ENCODE data around the gene TH.
A peak's percentile ranks its signal among the peaks of the same experiment; 100 is the strongest.

The TH gene

GRCh38 chr11:2158966-2159365 is 12.6 kb downstream of the TH start:
- no peak for DNase-seq
- Mint-ChIP-seq H3K27me3 (peaks cover 8% of the 10 kb centered on the region), H3K4me1 (no peaks in the 10 kb centered on the region), H3K4me3 (no peak overlapping the region), H3K36me3 (no peaks in the 10 kb centered on the region), H3K27ac (no peak overlapping the region), H3K9me3 (no peaks in the 10 kb centered on the region)
- CTCF ChIA-PET: interaction anchor here (13.4 kb wide), 1 partner anchor 122 kb away, joined by 333 read pairs; no protein-coding TSS in a partner anchor

- no peaks in the 10 kb centered on the region for H3K4me1 Mint-ChIP-seq
- no peak overlapping the region for H3K4me3 Mint-ChIP-seq
- no peak for DNase-seq
- H3K27me3 Mint-ChIP-seq: peaks cover 9% of the 10 kb centered on the region
- H3K9me3 Mint-ChIP-seq: no peaks in the 10 kb centered on the region
- no peaks in the 10 kb centered on the region for H3K36me3 Mint-ChIP-seq
- H3K27ac Mint-ChIP-seq: no peak overlapping the region
- CTCF ChIA-PET: interaction anchor here (1.2 to 13.4 kb wide), 2 partner anchors 122 to 128 kb away, joined by 3 to 333 read pairs; no protein-coding TSS in a partner anchor
These were observed 13.3 kb downstream of the TH start for GRCh38 chr11:2158296-2158737.

- no peak for DNase-seq
- H3K36me3 Mint-ChIP-seq: no peaks in the 10 kb centered on the region
- no peaks in the 10 kb centered on the region for H3K9me3 Mint-ChIP-seq
- H3K27me3 Mint-ChIP-seq: peaks cover 16% of the 10 kb centered on the region
- CTCF ChIA-PET: interaction anchor here (0.9 to 13.4 kb wide), 6 partner anchors 9 to 505 kb away, joined by 3 to 333 read pairs (median 4); no protein-coding TSS in a partner anchor
- H3K4me1 Mint-ChIP-seq: no peaks in the 10 kb centered on the region
- H3K27ac Mint-ChIP-seq: no peak overlapping the region
- no peak overlapping the region for H3K4me3 Mint-ChIP-seq
These were observed 14.1 kb downstream of the TH start for GRCh38 chr11:2157294-2158040.

- Mint-ChIP-seq H3K27me3 (peaks cover 18% of the 10 kb centered on the region), H3K4me3 (no peak overlapping the region), H3K36me3 (no peaks in the 10 kb centered on the region), H3K27ac (no peak overlapping the region), H3K9me3 (no peaks in the 10 kb centered on the region), H3K4me1 (peaks cover 3% of the 10 kb centered on the region)
- CTCF ChIA-PET: interaction anchor here (0.9 to 13.4 kb wide), 10 partner anchors 10 to 504 kb away, joined by 3 to 333 read pairs (median 3); no protein-coding TSS in a partner anchor
- DNase-seq: peak; percentile 75
These were observed 15.0 kb downstream of the TH start for GRCh38 chr11:2156416-2157182.

GRCh38 chr11:2155511-2155910 is 16.1 kb downstream of the TH start:
- Mint-ChIP-seq H3K36me3 (no peaks in the 10 kb centered on the region), H3K9me3 (no peaks in the 10 kb centered on the region), H3K27me3 (peaks cover 28% of the 10 kb centered on the region), H3K4me1 (peaks cover 6% of the 10 kb centered on the region), H3K27ac (no peak overlapping the region), H3K4me3 (no peak overlapping the region)
- DNase-seq: no peak
- CTCF ChIA-PET: interaction anchor here (1.0 to 13.4 kb wide), 5 partner anchors 14 to 462 kb away, joined by 3 to 333 read pairs (median 3); no protein-coding TSS in a partner anchor

- Mint-ChIP-seq H3K27me3 (peaks cover 31% of the 10 kb centered on the region), H3K4me1 (peaks cover 6% of the 10 kb centered on the region), H3K36me3 (no peaks in the 10 kb centered on the region), H3K4me3 (no peak overlapping the region), H3K27ac (no peak overlapping the region), H3K9me3 (no peaks in the 10 kb centered on the region)
- CTCF ChIA-PET: interaction anchor here (1.0 to 13.4 kb wide), 9 partner anchors 13 to 322 kb away, joined by 3 to 333 read pairs (median 3); no protein-coding TSS in a partner anchor
- no peak for DNase-seq
These were observed 16.7 kb downstream of the TH start for GRCh38 chr11:2154889-2155288.

- Mint-ChIP-seq H3K27me3 (peaks cover 38% of the 10 kb centered on the region), H3K4me1 (peaks cover 6% of the 10 kb centered on the region), H3K27ac (no peak overlapping the region), H3K4me3 (no peak overlapping the region), H3K9me3 (no peaks in the 10 kb centered on the region), H3K36me3 (no peaks in the 10 kb centered on the region)
- CTCF ChIA-PET: interaction anchor here (0.8 to 13.4 kb wide), 13 partner anchors 10 to 501 kb away, joined by 3 to 333 read pairs (median 3); no protein-coding TSS in a partner anchor
- DNase-seq: no peak
These were observed 17.4 kb downstream of the TH start for GRCh38 chr11:2154195-2154585.

GRCh38 chr11:2153581-2154194 is 17.9 kb downstream of the TH start:
- no peak overlapping the region for H3K4me3 Mint-ChIP-seq
- DNase-seq: no peak
- H3K36me3 Mint-ChIP-seq: no peaks in the 10 kb centered on the region
- H3K27me3 Mint-ChIP-seq: peaks cover 43% of the 10 kb centered on the region
- H3K9me3 Mint-ChIP-seq: no peaks in the 10 kb centered on the region
- no peak overlapping the region for H3K27ac Mint-ChIP-seq
- peaks cover 6% of the 10 kb centered on the region for H3K4me1 Mint-ChIP-seq
- CTCF ChIA-PET: interaction anchor here (0.8 to 13.4 kb wide), 14 partner anchors 9 to 500 kb away, joined by 3 to 333 read pairs (median 3); partner anchors contain the start of gene SYT8

- DNase-seq: peak; percentile 87
- CTCF ChIA-PET: interaction anchor here (0.6 to 13.4 kb wide), 34 partner anchors 10 to 499 kb away, joined by 3 to 333 read pairs (median 4); partner anchors contain the start of genes MRPL23, SYT8 and TNNI2
- Mint-ChIP-seq H3K4me1 (peaks cover 6% of the 10 kb centered on the region), H3K4me3 (no peak overlapping the region), H3K36me3 (no peaks in the 10 kb centered on the region), H3K27ac (no peak overlapping the region), H3K27me3 (peaks cover 63% of the 10 kb centered on the region), H3K9me3 (no peaks in the 10 kb centered on the region)
These were observed 19.9 kb downstream of the TH start for GRCh38 chr11:2151500-2152257.

GRCh38 chr11:2149864-2150847 is 21.5 kb downstream of the TH start:
- Mint-ChIP-seq H3K9me3 (no peaks in the 10 kb centered on the region), H3K36me3 (no peaks in the 10 kb centered on the region), H3K4me3 (no peak overlapping the region), H3K27me3 (peaks cover 79% of the 10 kb centered on the region), H3K4me1 (peaks cover 6% of the 10 kb centered on the region), H3K27ac (no peak overlapping the region)
- CTCF ChIA-PET: interaction anchor here (0.6 to 13.4 kb wide), 19 partner anchors 9 to 497 kb away, joined by 3 to 333 read pairs (median 6); partner anchors contain the start of genes MRPL23, SYT8 and TNNI2
- no peak for DNase-seq

- Mint-ChIP-seq H3K4me1 (peaks cover 6% of the 10 kb centered on the region), H3K9me3 (no peaks in the 10 kb centered on the region), H3K4me3 (no peak overlapping the region), H3K36me3 (no peaks in the 10 kb centered on the region), H3K27ac (no peak overlapping the region), H3K27me3 (peaks cover 86% of the 10 kb centered on the region)
- DNase-seq: no peak
- CTCF ChIA-PET: interaction anchor here (0.6 to 13.4 kb wide), 9 partner anchors 8 to 316 kb away, joined by 3 to 333 read pairs (median 9); partner anchors contain the start of genes MRPL23 and SYT8
These were observed 22.2 kb downstream of the TH start for GRCh38 chr11:2149460-2149859.

- H3K9me3 Mint-ChIP-seq: no peaks in the 10 kb centered on the region
- H3K27ac Mint-ChIP-seq: no peak overlapping the region
- H3K27me3 Mint-ChIP-seq: peaks cover 88% of the 10 kb centered on the region
- peaks cover 6% of the 10 kb centered on the region for H3K4me1 Mint-ChIP-seq
- CTCF ChIA-PET: interaction anchor here (1.5 to 13.4 kb wide), 5 partner anchors 112 to 454 kb away, joined by 3 to 333 read pairs (median 32); partner anchors contain the start of gene SYT8
- H3K36me3 Mint-ChIP-seq: no peaks in the 10 kb centered on the region
- DNase-seq: no peak
- H3K4me3 Mint-ChIP-seq: no peak overlapping the region
These were observed 23.0 kb downstream of the TH start for GRCh38 chr11:2148595-2148994.

Data from activated naive CD4-positive, alpha-beta T cell treated with anti-CD3 and anti-CD28 coated beads, Interleukin-2, amount 10 ng/mL, durations not matched to agents 7 days and 5 days (primary cell).